OCI-LY7 (cell line): ENCODE data around the gene ANKMY1. TPM values are rescaled to one million over a fixed set of nuclear protein-coding genes. Genes with fewer than 3 reads are reported as not detected.

Experiments used
- BruUV-seq: library from RNA; stranded (reverse); fragments of 400-500 nt; replicated peaks from 2 replicates; lab custom pipeline; 2021; lab: Mats Ljungman, UMichigan
- CTCF ChIA-PET: fragments of 300-600 bp; sonication (Branson Sonifier 250); formaldehyde crosslinking; loops from one replicate; lab custom pipeline; 2022; ENCODE audit warnings: antibody characterized with exemption; ENCODE audit not compliant: unreplicated experiment; lab: Charles Lee
- POLR2A ChIA-PET: fragments of 300-600 bp; sonication (Branson Sonifier 250); formaldehyde crosslinking; loops from one replicate; lab custom pipeline; 2022; ENCODE audit warnings: antibody characterized with exemption; lab: Charles Lee
- DNase-seq: peaks from one replicate; pipeline ENCODE4 v3.0.0-alpha.2; 2015; ENCODE audit warnings: low spot score
- H2AFZ ChIP-seq: fragments of 200-600 bp; sonication (generic), shearing (Covaris generic); 2 replicates; pipeline ENCODE4 v1.6.1; 2014; ENCODE audit warnings: mild to moderate bottlenecking, antibody characterized with exemption, low read length, moderate library complexity
- H3K27ac ChIP-seq: fragments of 200-600 bp; sonication (generic); 2 replicates; pipeline ENCODE4 v1.5.1; 2014; ENCODE audit warnings: mixed run types, low read depth, mild to moderate bottlenecking, moderate library complexity, low read length, inconsistent platforms; ENCODE audit not compliant: poor library complexity, severe bottlenecking
- H3K36me3 ChIP-seq: fragments of 200-600 bp; sonication (generic); 2 replicates; pipeline ENCODE4 v1.6.1; 2014; ENCODE audit warnings: mild to moderate bottlenecking, antibody characterized with exemption, low read length, moderate library complexity, mixed read lengths; ENCODE audit not compliant: insufficient read depth
- H3K4me1 ChIP-seq: fragments of 200-600 bp; sonication (generic); 2 replicates; pipeline ENCODE4 v1.5.1; 2014; ENCODE audit warnings: mild to moderate bottlenecking, low read length; ENCODE audit not compliant: insufficient read depth, poor library complexity, severe bottlenecking
- H3K4me2 ChIP-seq: fragments of 200-600 bp; sonication (generic); 2 replicates; pipeline ENCODE4 v1.6.1; 2014; ENCODE audit warnings: mild to moderate bottlenecking, low read length
- H3K4me3 ChIP-seq: fragments of 200-600 bp; sonication (generic); 2 replicates; pipeline ENCODE4 v1.5.1; 2014; ENCODE audit warnings: mild to moderate bottlenecking, low read depth, low read length; ENCODE audit not compliant: poor library complexity, severe bottlenecking
- H3K79me2 ChIP-seq: fragments of 200-600 bp; sonication (generic); 2 replicates; pipeline ENCODE4 v1.6.1; 2016; ENCODE audit warnings: low read depth, mild to moderate bottlenecking, low read length, moderate library complexity, mixed read lengths; ENCODE audit not compliant: insufficient read depth
- H3K9me2 ChIP-seq: fragments of 200-600 bp; sonication (generic); 2 replicates; pipeline ENCODE4 v1.6.1; 2016; ENCODE audit warnings: mild to moderate bottlenecking, low read length, mixed read lengths; ENCODE audit not compliant: insufficient read depth
- H3K9me3 ChIP-seq: fragments of 200-600 bp; sonication (generic); 2 replicates; pipeline ENCODE4 v1.6.1; 2014; ENCODE audit warnings: mild to moderate bottlenecking, mixed run types, low read length, mixed read lengths
- H4K20me1 ChIP-seq: fragments of 200-600 bp; sonication (generic); 2 replicates; pipeline ENCODE4 v1.6.1; 2014; ENCODE audit warnings: mild to moderate bottlenecking, antibody characterized with exemption, low read length, moderate library complexity, mixed read lengths; ENCODE audit not compliant: insufficient read depth
- EZH2phosphoT487 ChIP-seq: fragments of 200-600 bp; sonication (generic); IDR thresholded peaks from 2 replicates; pipeline ENCODE4 v1.6.1; 2018; ENCODE audit warnings: low read depth, borderline replicate concordance, mild to moderate bottlenecking, mixed run types, antibody characterized with exemption, low read length, moderate library complexity, mixed read lengths
- intact Hi-C: fragments of 100-400 bp; cut with micrococcal nuclease; formaldehyde crosslinking; loops from one replicate; pipeline ENCODE4 v1.10.0; 2022; ENCODE audit not compliant: unreplicated experiment
- total RNA-seq, 2 experiments: library from RNA; depleted of rRNA in 1 of 2; stranded (reverse); fragments of >200 nt in 1 of 2; shearing (Covaris generic) in 1 of 2; gene quantifications; 2 replicates each; pipeline ENCODE4 v1.2.3, GENCODE V29; 2014 to 2022
- TF ChIP-seq, protein P1 (sequence below): fragments of 200-600 bp; sonication (generic); conservative IDR thresholded peaks from 2 replicates; pipeline ENCODE4 v1.5.1; 2014; ENCODE audit warnings: mild to moderate bottlenecking, antibody characterized with exemption, low read length, moderate library complexity, mixed read lengths

ANKMY1 gene
- total RNA-seq, 2 experiments from 2014 or later = 30.6 to 65.9 TPM

GRCh38 chr2:240505910-240506309 lies 51.9 kb downstream of the ANKMY1 start:
- no peak for DNase-seq
- no peak overlapping the region for H3K4me2 ChIP-seq
- CTCF ChIA-PET = no interaction called here
- no peaks in the 10 kb centered on the region for H3K9me3 ChIP-seq
- H3K36me3 ChIP-seq = peaks cover 20% of the 10 kb centered on the region
- no peak overlapping the region for H3K27ac ChIP-seq
- H3K9me2 ChIP-seq = no peaks in the 10 kb centered on the region
- intact Hi-C loops = no loop called here
- POLR2A ChIA-PET = no interaction called here
- H4K20me1 ChIP-seq = no peaks in the 10 kb centered on the region
- no peaks in the 10 kb centered on the region for H3K4me1 ChIP-seq
- no peaks in the 10 kb centered on the region for H3K79me2 ChIP-seq
- no peak overlapping the region for H3K4me3 ChIP-seq
- no peak for TF ChIP-seq EZH2phosphoT487
- TF ChIP-seq, protein P1, sequence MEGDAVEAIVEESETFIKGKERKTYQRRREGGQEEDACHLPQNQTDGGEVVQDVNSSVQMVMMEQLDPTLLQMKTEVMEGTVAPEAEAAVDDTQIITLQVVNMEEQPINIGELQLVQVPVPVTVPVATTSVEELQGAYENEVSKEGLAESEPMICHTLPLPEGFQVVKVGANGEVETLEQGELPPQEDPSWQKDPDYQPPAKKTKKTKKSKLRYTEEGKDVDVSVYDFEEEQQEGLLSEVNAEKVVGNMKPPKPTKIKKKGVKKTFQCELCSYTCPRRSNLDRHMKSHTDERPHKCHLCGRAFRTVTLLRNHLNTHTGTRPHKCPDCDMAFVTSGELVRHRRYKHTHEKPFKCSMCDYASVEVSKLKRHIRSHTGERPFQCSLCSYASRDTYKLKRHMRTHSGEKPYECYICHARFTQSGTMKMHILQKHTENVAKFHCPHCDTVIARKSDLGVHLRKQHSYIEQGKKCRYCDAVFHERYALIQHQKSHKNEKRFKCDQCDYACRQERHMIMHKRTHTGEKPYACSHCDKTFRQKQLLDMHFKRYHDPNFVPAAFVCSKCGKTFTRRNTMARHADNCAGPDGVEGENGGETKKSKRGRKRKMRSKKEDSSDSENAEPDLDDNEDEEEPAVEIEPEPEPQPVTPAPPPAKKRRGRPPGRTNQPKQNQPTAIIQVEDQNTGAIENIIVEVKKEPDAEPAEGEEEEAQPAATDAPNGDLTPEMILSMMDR = no peak
- no peak overlapping the region for H2AFZ ChIP-seq
- no TSS peak for BruUV-seq

GRCh38 chr2:240503848-240504247 lies 53.9 kb downstream of the ANKMY1 start:
- no peaks in the 10 kb centered on the region for H3K4me1 ChIP-seq
- no peak overlapping the region for H2AFZ ChIP-seq
- H3K9me2 ChIP-seq = no peaks in the 10 kb centered on the region
- CTCF ChIA-PET = no interaction called here
- H3K36me3 ChIP-seq = peaks cover 31% of the 10 kb centered on the region
- no peak overlapping the region for H3K4me2 ChIP-seq
- no TSS peak for BruUV-seq
- H3K79me2 ChIP-seq = no peaks in the 10 kb centered on the region
- POLR2A ChIA-PET = no interaction called here
- H3K27ac ChIP-seq = no peak overlapping the region
- no peaks in the 10 kb centered on the region for H3K9me3 ChIP-seq
- DNase-seq = no peak
- H4K20me1 ChIP-seq = no peaks in the 10 kb centered on the region
- TF ChIP-seq, protein P1 = no peak
- TF ChIP-seq EZH2phosphoT487 = no peak
- intact Hi-C loops = no loop called here
- no peak overlapping the region for H3K4me3 ChIP-seq

GRCh38 chr2:240503375-240503774 lies 54.4 kb downstream of the ANKMY1 start:
- DNase-seq = no peak
- Histone ChIP-seq H4K20me1 (no peaks in the 10 kb centered on the region), H3K27ac (no peak overlapping the region), H3K79me2 (no peaks in the 10 kb centered on the region), H3K4me1 (no peaks in the 10 kb centered on the region), H2AFZ (no peak overlapping the region), H3K9me2 (no peaks in the 10 kb centered on the region), H3K36me3 (peaks cover 31% of the 10 kb centered on the region), H3K4me2 (no peak overlapping the region), H3K9me3 (no peaks in the 10 kb centered on the region), H3K4me3 (no peak overlapping the region)
- intact Hi-C loops = no loop called here
- POLR2A ChIA-PET = no interaction called here
- CTCF ChIA-PET = interaction anchor here (0.6 kb wide), 1 partner anchor 154 kb away, joined by 3 read pairs; no protein-coding TSS in a partner anchor
- BruUV-seq = no TSS peak
- TF ChIP-seq, protein P1 = no peak
- TF ChIP-seq EZH2phosphoT487 = no peak
